Measurements from ENCODE around the gene CDK4.

CDK4 gene

DNA sequence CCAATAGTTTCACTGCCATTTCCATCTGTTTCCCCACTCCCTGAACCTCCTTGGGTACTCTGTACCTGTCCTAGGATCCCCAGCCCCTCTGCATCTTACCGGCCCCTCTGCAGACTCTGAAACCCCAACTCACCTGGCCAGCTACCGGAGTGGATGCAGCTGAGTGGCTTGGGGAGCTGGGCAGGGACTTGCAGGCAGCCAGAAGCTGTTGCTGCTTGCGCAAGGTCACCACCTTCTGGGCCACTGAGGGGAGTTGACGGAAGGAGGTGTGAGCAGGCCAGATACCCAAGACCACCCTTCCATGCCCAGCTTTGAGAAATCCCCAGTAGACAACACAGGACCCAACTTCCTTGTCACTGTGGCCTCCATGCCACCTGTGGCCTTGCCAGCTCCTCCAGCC lies 19.8 kb downstream of the CDK4 start:
- POLR2A ChIA-PET, result interaction anchor here (1.4 to 6.9 kb wide), 2 partner anchors 13 to 120 kb away, joined by 4 to 42 read pairs; partner anchors contain the start of gene TSPAN31
- CTCF ChIA-PET, result no interaction called here
- DNase-seq (ENCODE audit: extremely low spot score), result no peak
- TF ChIP-seq SP1 (IDR thresholded peaks at IDR 0.05) (no peak), ZNF384 (IDR thresholded peaks at IDR 0.05) (no peak), TARDBP (IDR thresholded peaks at IDR 0.05) (no peak), LEF1 (IDR thresholded peaks at IDR 0.05; ENCODE audit: borderline replicate concordance) (no peak)

DNA sequence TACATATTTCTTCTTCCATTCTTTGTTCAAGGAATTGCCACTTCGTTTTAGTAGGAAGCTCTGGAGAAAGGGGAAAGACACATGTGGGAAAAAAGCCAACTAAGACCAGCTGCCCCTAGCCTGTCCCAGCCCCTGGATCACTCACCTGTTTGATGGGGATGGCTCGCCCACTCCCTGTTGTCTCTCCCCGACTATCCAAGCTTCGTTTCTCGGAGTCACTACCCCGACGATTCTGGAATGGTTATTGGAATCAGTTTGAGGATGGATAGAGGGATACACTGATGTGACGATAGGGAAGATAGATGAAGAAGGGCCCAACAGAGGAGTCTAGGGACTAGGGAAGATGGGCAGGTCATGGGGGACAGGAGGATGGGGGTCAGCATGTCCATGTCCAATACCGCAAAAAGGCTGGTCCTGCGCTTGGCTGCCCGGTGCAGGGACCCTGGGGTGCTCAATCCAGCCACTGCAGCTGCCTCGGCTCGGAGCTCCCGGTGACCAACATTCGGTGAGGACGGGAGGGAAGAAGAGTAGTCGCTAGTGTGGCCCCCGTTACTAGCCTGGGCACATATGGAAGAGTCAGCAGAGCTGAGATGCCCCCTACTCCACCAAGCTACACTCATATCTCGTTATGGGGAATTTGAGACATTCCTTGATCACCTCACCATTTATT lies 20.6 kb downstream of the CDK4 start:
- ChIA-PET CTCF (no interaction called here), POLR2A (interaction anchor here (1.4 to 6.9 kb wide), 2 partner anchors 13 to 119 kb away, joined by 4 to 42 read pairs; partner anchors contain the start of gene TSPAN31)
- TF ChIP-seq ZNF384 (IDR thresholded peaks at IDR 0.05), result no peak
- TF ChIP-seq NFRKB (IDR thresholded peaks at IDR 0.05), result no peak
- TF ChIP-seq, protein P1, sequence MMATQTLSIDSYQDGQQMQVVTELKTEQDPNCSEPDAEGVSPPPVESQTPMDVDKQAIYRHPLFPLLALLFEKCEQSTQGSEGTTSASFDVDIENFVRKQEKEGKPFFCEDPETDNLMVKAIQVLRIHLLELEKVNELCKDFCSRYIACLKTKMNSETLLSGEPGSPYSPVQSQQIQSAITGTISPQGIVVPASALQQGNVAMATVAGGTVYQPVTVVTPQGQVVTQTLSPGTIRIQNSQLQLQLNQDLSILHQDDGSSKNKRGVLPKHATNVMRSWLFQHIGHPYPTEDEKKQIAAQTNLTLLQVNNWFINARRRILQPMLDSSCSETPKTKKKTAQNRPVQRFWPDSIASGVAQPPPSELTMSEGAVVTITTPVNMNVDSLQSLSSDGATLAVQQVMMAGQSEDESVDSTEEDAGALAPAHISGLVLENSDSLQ (IDR thresholded peaks at IDR 0.05), result no peak
- TF ChIP-seq L3MBTL2 (conservative IDR thresholded peaks at IDR 0.05), result no peak
- TF ChIP-seq HDGF (IDR thresholded peaks at IDR 0.05; ENCODE audit: borderline replicate concordance), result no peak
- no peak for TF ChIP-seq BHLHE40 (IDR thresholded peaks at IDR 0.05; ENCODE audit: borderline replicate concordance)
- no peak for TF ChIP-seq CTBP1 (IDR thresholded peaks at IDR 0.05; ENCODE audit: borderline replicate concordance)
- no peak for TF ChIP-seq FOXM1 (IDR thresholded peaks at IDR 0.05; ENCODE audit: borderline replicate concordance)
- no peak for TF ChIP-seq FOXA1 (IDR thresholded peaks at IDR 0.05)
- no peak for DNase-seq (ENCODE audit: extremely low spot score)

DNA sequence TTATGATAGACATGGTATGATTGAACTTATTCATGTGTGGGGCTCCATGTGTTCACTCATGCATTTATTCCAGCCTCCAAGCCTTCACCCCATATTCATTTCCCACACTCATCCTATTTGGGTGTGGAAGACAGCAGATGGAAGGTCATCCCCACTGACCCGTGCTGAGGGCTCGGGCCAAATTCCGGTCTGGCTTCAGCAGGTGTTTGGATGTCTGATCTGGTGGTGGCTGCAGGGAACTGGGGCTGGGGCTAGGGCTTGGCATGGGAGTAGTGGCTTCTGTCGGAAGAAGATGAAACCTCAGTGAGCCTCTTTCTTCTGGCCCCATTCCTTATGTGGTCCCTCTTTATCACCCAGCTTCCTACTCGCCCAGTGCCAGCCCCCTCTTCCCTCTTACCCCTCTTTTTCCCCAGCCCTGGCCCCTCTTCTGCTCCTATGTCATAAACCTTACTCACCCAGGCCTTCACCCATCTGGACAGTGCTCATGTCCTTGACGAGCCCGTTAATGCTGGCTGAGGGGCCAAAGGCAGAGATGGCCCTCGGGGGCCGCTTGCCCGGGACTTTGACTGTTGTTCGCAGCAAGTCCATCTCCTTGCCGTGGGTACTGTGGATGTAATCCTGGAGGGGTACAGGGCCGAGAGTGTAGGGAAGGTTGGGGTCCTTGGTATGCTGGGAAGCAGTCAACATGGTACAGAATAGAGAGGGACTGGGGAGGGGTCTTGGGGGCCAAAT lies 21.6 kb downstream of the CDK4 start:
- ChIA-PET CTCF (no interaction called here), POLR2A (interaction anchor here (6.9 kb wide), 1 partner anchor 14 kb away, joined by 42 read pairs; the partner anchor contains the start of gene TSPAN31)
- TF ChIP-seq L3MBTL2 (conservative IDR thresholded peaks at IDR 0.05) (no peak), CTBP1 (IDR thresholded peaks at IDR 0.05; ENCODE audit: borderline replicate concordance) (no peak), ARNT (IDR thresholded peaks at IDR 0.05) (no peak), FOXK2 (IDR thresholded peaks at IDR 0.05) (no peak), SUZ12 (IDR thresholded peaks at IDR 0.05) (no peak)
- TF ChIP-seq, protein P1 (IDR thresholded peaks at IDR 0.05), result no peak
- DNase-seq (ENCODE audit: extremely low spot score), result no peak

DNA sequence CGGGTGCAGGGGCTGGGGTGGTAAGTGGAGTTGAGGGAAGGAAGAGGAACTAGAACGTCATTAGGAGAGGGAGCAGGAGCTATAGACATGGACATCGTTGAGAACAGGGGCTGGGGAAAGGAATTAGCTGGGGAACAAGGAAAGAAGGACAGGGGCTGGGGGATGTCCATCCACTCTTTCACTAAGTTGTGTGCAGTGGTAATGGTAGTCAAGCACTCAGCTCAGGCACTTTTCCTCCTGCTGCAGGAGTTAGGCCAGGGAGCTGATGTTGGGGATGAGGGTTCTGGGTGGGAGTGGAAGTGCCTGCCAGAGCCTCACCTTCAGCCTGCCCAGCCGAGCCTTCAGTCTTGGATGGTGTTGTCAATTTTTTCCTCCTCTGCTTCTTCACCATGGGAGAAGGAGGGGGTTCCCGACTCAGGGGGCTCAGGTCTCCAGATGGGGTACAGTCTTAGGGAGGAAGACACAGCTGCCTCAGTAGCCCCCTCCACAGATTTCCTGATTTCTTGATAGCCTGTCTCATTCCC lies 22.7 kb downstream of the CDK4 start:
- DNase-seq (ENCODE audit: extremely low spot score), result no peak
- no peak for TF ChIP-seq LEF1 (IDR thresholded peaks at IDR 0.05; ENCODE audit: borderline replicate concordance)
- TF ChIP-seq SUZ12 (IDR thresholded peaks at IDR 0.05), result no peak
- TF ChIP-seq FOXM1 (IDR thresholded peaks at IDR 0.05; ENCODE audit: borderline replicate concordance), result no peak
- TF ChIP-seq, protein P1 (IDR thresholded peaks at IDR 0.05), result no peak
- TF ChIP-seq ELF4 (IDR thresholded peaks at IDR 0.05), result no peak
- TF ChIP-seq CTBP1 (IDR thresholded peaks at IDR 0.05; ENCODE audit: borderline replicate concordance), result no peak
- TF ChIP-seq TARDBP (IDR thresholded peaks at IDR 0.05), result no peak
- TF ChIP-seq SP1 (IDR thresholded peaks at IDR 0.05), result no peak
- no peak for TF ChIP-seq ARNT (IDR thresholded peaks at IDR 0.05)
- no peak for TF ChIP-seq ZNF384 (IDR thresholded peaks at IDR 0.05)
- no peak for TF ChIP-seq FOXA1 (IDR thresholded peaks at IDR 0.05)
- no peak for TF ChIP-seq FOXK2 (IDR thresholded peaks at IDR 0.05)
- ChIA-PET CTCF (no interaction called here), POLR2A (no interaction called here)

DNA sequence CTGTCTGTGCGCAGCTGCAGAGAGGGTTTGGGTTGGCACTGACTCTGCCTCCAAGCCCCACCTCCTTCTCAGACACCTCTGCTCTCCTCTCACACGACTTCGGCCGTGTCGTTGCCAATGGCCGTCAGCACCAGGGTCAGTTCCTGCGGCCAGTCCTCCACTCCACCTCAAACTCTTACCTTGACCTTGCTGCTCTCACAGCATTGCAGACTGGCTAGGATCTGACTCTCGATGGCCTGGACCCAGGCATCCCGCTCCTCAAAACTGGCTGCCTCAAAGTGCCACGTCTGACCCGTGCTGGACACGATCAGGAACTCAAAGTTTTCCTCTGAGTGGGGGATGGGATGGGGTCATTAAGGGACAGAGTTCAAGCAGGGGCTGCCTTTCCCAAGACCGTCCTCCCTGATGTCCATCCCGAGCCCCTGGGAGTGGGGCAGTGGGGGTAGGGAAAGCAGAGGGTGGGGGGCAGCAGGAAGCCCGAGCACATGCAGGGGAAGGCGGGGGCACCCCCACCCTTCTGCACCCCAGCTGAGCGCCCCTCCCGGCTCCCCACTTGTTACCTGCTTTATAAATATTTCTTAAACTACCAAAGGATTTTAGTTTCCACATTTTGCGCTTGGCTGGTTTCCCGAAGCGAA lies 24.2 kb downstream of the CDK4 start:
- CTCF ChIA-PET, result no interaction called here
- no peak for TF ChIP-seq HDGF (IDR thresholded peaks at IDR 0.05; ENCODE audit: borderline replicate concordance)
- no peak for TF ChIP-seq ELF4 (IDR thresholded peaks at IDR 0.05)
- TF ChIP-seq BHLHE40 (IDR thresholded peaks at IDR 0.05; ENCODE audit: borderline replicate concordance), result no peak
- no peak for TF ChIP-seq FOXA1 (IDR thresholded peaks at IDR 0.05)
- TF ChIP-seq TARDBP (IDR thresholded peaks at IDR 0.05), result no peak
- no peak for TF ChIP-seq FOXK2 (IDR thresholded peaks at IDR 0.05)
- no peak for TF ChIP-seq SP1 (IDR thresholded peaks at IDR 0.05)
- TF ChIP-seq LEF1 (IDR thresholded peaks at IDR 0.05; ENCODE audit: borderline replicate concordance), result no peak
- no peak for TF ChIP-seq NFRKB (IDR thresholded peaks at IDR 0.05)
- TF ChIP-seq L3MBTL2 (conservative IDR thresholded peaks at IDR 0.05), result no peak
- TF ChIP-seq, protein P1 (IDR thresholded peaks at IDR 0.05), result no peak
- no peak for TF ChIP-seq CTBP1 (IDR thresholded peaks at IDR 0.05; ENCODE audit: borderline replicate concordance)
- POLR2A ChIA-PET, result interaction anchor here (2.4 to 2.9 kb wide), 3 partner anchors 8 to 24 kb away, joined by 11 to 29 read pairs (median 23); partner anchors contain the start of genes CDK4 and TSPAN31
- DNase-seq (ENCODE audit: extremely low spot score), result no peak

All from HEK293T (cell line).